Measurements from ENCODE around the gene ODF4.

DNA sequence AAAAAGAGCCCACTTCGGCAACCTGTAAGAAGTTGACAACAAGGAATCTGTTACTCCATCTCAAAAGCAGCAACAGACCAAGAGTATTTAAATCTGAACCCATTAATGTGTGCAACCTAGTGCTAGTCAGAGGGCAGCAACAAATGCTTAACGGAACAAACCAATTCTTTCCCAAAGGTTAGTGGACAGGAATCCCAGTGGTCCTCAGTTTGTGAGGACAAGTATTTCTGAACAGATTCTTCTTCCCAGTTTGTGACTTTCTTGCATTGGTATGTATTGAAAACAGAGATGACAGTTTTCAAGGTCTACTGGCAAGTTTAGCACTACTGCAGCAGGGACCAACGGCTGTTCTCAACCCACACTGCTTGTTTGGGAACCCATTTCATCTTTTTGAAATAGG, 40.4 kb downstream of the ODF4 start:
- TF ChIP-seq CTCF (CRISPR knock-in tag; IDR thresholded peaks at IDR 0.05), result no peak
- TF ChIP-seq THRA (CRISPR knock-in tag; IDR thresholded peaks at IDR 0.05; ENCODE audit: borderline replicate concordance), result no peak
